HFF-Myc (cell line): Measurements from ENCODE around the gene PTPRN2.

Source experiments
- DNase-seq: peaks from one replicate; pipeline ENCODE4 v3.0.0-alpha.2; 2011; ENCODE audit warnings: low read depth; ENCODE audit errors: extremely low read depth
- H3K4me3 ChIP-seq: replicated peaks from 2 replicates; pipeline ENCODE4 v1.5.1; 2011; ENCODE audit warnings: low read depth, mild to moderate bottlenecking, control low read depth, low read length
- TF ChIP-seq, protein P1 (sequence below): IDR thresholded peaks from 2 replicates; pipeline ENCODE4 v1.5.1; 2012; ENCODE audit warnings: mild to moderate bottlenecking, low read depth, low read length, control low read depth; ENCODE audit errors: missing control alignments

PTPRN2 gene

GRCh38 chr7:157682064-157682945 is 905.3 kb downstream of the PTPRN2 start:
- TF ChIP-seq, protein P1, sequence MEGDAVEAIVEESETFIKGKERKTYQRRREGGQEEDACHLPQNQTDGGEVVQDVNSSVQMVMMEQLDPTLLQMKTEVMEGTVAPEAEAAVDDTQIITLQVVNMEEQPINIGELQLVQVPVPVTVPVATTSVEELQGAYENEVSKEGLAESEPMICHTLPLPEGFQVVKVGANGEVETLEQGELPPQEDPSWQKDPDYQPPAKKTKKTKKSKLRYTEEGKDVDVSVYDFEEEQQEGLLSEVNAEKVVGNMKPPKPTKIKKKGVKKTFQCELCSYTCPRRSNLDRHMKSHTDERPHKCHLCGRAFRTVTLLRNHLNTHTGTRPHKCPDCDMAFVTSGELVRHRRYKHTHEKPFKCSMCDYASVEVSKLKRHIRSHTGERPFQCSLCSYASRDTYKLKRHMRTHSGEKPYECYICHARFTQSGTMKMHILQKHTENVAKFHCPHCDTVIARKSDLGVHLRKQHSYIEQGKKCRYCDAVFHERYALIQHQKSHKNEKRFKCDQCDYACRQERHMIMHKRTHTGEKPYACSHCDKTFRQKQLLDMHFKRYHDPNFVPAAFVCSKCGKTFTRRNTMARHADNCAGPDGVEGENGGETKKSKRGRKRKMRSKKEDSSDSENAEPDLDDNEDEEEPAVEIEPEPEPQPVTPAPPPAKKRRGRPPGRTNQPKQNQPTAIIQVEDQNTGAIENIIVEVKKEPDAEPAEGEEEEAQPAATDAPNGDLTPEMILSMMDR = no peak
- no peak overlapping the region for H3K4me3 ChIP-seq
- DNase-seq = no peak

DNA sequence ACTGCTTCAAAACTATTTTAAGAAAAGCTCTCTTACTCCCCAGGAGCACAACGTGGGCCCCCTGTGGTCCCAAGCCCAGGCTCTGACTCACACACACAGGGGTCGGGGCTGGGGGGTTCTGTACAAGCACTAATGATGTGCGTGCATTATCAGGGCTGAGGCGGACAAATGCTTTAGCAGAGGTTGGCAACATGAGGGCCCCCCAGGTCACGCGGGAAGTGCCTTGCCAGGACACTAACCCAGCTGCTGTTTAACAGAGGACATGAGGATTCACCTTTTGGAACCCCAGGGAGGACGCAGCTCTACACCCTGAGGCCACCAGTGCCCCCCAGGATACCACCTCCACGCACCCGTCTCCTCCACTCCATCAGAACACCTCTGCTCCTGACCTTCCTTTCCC is 908.0 kb downstream of the PTPRN2 start:
- H3K4me3 ChIP-seq = no peak overlapping the region
- DNase-seq = no peak
- TF ChIP-seq, protein P1 = no peak

DNA sequence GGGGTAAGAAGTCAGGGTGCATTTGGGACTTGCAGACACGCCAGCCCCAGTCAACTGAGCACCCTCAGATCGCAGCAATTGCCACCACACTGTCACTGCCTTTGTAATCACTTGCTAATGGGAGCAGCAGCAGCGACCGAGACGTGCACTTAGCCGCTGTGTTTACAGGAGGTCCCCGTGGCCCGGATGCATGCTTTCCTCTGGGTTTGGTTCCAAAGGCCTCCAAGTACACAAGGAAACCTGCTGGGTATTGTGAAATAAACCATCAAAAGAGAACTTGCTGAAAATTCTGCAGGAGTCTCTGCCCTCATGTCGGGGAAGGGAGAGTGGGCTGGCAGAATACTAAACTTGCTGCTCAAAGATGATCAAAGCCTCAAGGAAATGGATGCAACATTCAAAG is 909.1 kb downstream of the PTPRN2 start:
- H3K4me3 ChIP-seq = no peak overlapping the region
- TF ChIP-seq, protein P1 = no peak
- no peak for DNase-seq

DNA sequence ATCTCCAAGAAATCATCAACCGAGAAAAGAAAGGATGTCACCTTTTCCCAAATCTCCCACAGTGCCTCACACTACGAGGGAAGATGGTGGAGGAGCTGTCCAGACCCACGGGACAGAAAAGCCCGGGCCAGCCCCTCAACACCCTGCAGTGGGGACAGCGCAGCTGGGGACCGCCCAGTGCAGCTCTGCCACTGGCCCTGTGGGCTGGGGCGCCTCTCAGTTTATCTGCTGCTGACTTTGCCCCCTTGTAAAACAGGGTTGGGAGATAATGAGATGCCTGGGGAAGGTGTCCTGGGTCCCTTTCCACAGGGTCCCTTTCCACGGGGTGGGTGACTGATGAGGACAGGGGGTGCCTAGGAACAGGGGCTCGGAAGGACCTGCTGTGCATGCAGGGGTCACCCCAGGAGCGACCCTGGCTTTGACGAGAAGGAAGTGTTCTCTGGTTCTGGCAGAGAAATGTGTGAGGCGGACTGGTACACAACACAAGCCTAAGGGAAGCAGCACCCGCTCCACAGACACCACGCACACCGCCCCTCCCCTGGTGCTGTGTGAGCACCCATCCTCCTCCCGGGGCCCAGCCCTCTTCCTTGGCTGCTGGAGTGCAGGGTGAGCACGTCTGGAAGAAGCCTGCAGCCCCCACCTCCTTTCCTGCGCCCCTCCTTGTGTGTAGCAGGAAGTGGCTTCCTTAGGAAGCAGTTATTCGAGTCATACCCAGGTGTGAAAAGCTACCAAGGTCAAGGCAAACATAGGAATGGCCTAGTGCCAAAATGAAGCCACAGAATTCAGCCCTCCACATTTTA is 911.0 kb downstream of the PTPRN2 start:
- H3K4me3 ChIP-seq = no peak overlapping the region
- TF ChIP-seq, protein P1 = no peak
- DNase-seq = no peak

- no peak overlapping the region for H3K4me3 ChIP-seq
- no peak for DNase-seq
- TF ChIP-seq, protein P1 = no peak
Measured at GRCh38 chr7:157676001-157676400, 911.6 kb downstream of the PTPRN2 start.

DNA sequence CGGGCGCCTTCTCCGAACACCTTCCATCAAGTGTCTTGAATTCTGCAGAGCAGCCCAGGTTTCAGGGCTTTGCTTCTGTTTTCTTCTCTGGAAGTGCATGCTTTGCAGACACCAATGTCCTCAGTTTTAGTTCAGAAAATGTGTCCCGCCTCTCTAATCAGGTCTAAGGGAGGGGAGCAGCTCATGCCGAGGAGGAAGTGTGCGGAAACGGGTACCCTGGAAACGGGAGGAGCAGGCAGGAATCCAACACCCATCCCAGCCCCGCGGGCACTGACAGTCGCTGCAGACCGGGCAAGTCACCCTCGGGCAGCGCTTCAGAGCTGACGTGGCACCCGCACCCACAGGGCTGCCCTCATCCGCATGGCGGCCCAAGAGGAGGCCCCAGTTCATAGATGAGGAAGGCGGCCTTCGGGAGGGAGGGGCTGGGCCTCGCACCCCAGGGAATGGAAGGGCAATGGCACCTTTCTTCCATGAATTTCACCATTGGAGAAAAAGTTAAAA is 912.1 kb downstream of the PTPRN2 start:
- no peak overlapping the region for H3K4me3 ChIP-seq
- TF ChIP-seq, protein P1 = no peak

More for the DNA sequence above, 912.1 kb downstream of the PTPRN2 start:
- DNase-seq = no peak
